Measurements from ENCODE around the gene POLDIP2. TPM values are rescaled to one million over a fixed set of nuclear protein-coding genes. Genes with fewer than 3 reads are reported as not detected.

The POLDIP2 gene
- total RNA-seq, 1 experiment from 2014 or later: 82.8 TPM

GRCh38 chr17:28391401-28391800, 34.1 kb upstream of the POLDIP2 start:
- Mint-ChIP-seq H3K36me3 (ENCODE audit: insufficient read depth in 1 of 3, low read depth in 3 of 3) (peaks cover 0 to 3% (median 0%) of the 10 kb centered on the region in 3 experiments; a peak in 2 of 7 replicates), H3K27me3 (ENCODE audit: low read depth) (peaks cover 21% of the 10 kb centered on the region), H3K9me3 (no peaks in the 10 kb centered on the region), H3K4me1 (peaks cover 0 to 9% of the 10 kb centered on the region in 2 experiments; a peak in 1 of 4 replicates), H3K4me3 (no peak overlapping the region), H3K27ac (no peak overlapping the region; a peak in 1 of 7 replicates)
- Histone ChIP-seq H3K9ac (ENCODE audit: extremely low read depth, insufficient read length, low read length) (no peak overlapping the region), H3K23me2 (ENCODE audit: insufficient read length, low read depth, low read length, poor library complexity, severe bottlenecking) (no peaks in the 10 kb centered on the region), H4K20me1 (ENCODE audit: control insufficient read depth, insufficient read depth, insufficient read length) (no peaks in the 10 kb centered on the region), H2AK5ac (ENCODE audit: insufficient read length, low read length) (no peak overlapping the region), H2BK15ac (ENCODE audit: low read depth, low read length) (no peak overlapping the region), H4K8ac (replicated peaks; ENCODE audit: insufficient read length, low read depth, low read length) (no peak overlapping the region), H3T11ph (ENCODE audit: low read length) (no peak overlapping the region), H2BK12ac (ENCODE audit: insufficient read length, low read depth, low read length) (no peak overlapping the region), H3K27me3 (ENCODE audit: insufficient read depth, low read length) (no peaks in the 10 kb centered on the region), H3K14ac (ENCODE audit: insufficient read depth, low read length) (no peak overlapping the region), H3K18ac (ENCODE audit: insufficient read length, low read depth, low read length) (no peak overlapping the region), H4K91ac (ENCODE audit: insufficient read length, low read depth, low read length) (no peak overlapping the region), H3K79me1 (ENCODE audit: insufficient read depth, low read depth, low read length, poor library complexity, severe bottlenecking) (no peaks in the 10 kb centered on the region), H3K27ac (ENCODE audit: insufficient read length, low read depth, low read length) (no peak overlapping the region), H3K79me2 (ENCODE audit: insufficient read depth, low read length) (no peaks in the 10 kb centered on the region), H2BK5ac (ENCODE audit: insufficient read length, low read length) (no peak overlapping the region), H3K9me3 (ENCODE audit: control insufficient read depth, low read depth, low read length) (no peaks in the 10 kb centered on the region), H3K4me2 (ENCODE audit: insufficient read depth, insufficient read length, low read length) (no peak overlapping the region), H2BK120ac (ENCODE audit: low read depth, low read length, poor library complexity, severe bottlenecking) (no peak overlapping the region), H2BK20ac (ENCODE audit: low read depth, low read length, poor library complexity, severe bottlenecking) (no peak overlapping the region), H3K4ac (ENCODE audit: low read depth, low read length) (no peak overlapping the region), H3K4me1 (ENCODE audit: insufficient read depth, low read length) (no peaks in the 10 kb centered on the region), H4K5ac (ENCODE audit: insufficient read length, low read depth, low read length) (no peak overlapping the region), H3K56ac (ENCODE audit: insufficient read length, low read depth, low read length) (no peak overlapping the region), H2AFZ (ENCODE audit: low read length) (no peak overlapping the region), H3K23ac (ENCODE audit: insufficient read length, low read depth, low read length) (no peak overlapping the region)
- DNase-seq: no peak
- TF ChIP-seq CTCF (conservative IDR thresholded peaks at IDR 0.05): no peak
- no CpG with 5 or more reads among the region's 2 CpGs for WGBS (ENCODE audit: extremely low coverage, insufficient read length, low lambda C conversion rate)
